Tibial nerve (tissue), 4 donors: ENCODE measurements around the gene COMP. TPM values are rescaled to one million over a fixed set of nuclear protein-coding genes. Genes with fewer than 3 reads are reported as not detected.

Source experiments
- DNase-seq, 2 donors: peaks; one replicate each; pipeline ENCODE4 v3.0.0-alpha.2; 2019; ENCODE audit warnings: low spot score in 2 of 2
- H3K27ac ChIP-seq, 4 donors: fragments of 200-600 bp; sonication (generic) in 3 of 4; one replicate each; pipeline ENCODE4 v1.5.1; 2017 to 2019; ENCODE audit warnings: mild to moderate bottlenecking in 1 of 4
- H3K27me3 ChIP-seq, 2 donors: fragments of 200-600 bp; sonication (generic) in 1 of 2; one replicate each; pipeline versions ENCODE4 v1.5.1 to v1.6.0; 2017 to 2019
- H3K36me3 ChIP-seq, 3 donors: fragments of 200-600 bp; sonication (generic); one replicate each; pipeline ENCODE4 v1.5.1; 2018 to 2019
- H3K4me1 ChIP-seq, 4 donors: fragments of 200-600 bp; sonication (generic) in 3 of 4; one replicate each; pipeline ENCODE4 v1.5.1; 2017 to 2019
- H3K4me3 ChIP-seq, 4 donors: fragments of 200-600 bp; sonication (generic) in 3 of 4; one replicate each; pipeline ENCODE4 v1.5.1; 2017 to 2019; ENCODE audit warnings: mild to moderate bottlenecking in 1 of 4, moderate library complexity in 1 of 4
- H3K9me3 ChIP-seq, 4 donors: fragments of 200-600 bp; sonication (generic) in 3 of 4; one replicate each; pipeline ENCODE4 v1.5.1; 2017 to 2019
- EP300 ChIP-seq, 2 donors: sonication (generic); formaldehyde crosslinking; IDR thresholded peaks; one replicate each; pipeline ENCODE4 v1.6.1; 2017; ENCODE audit warnings: antibody characterized with exemption in 2 of 2, mild to moderate bottlenecking in 1 of 2
- POLR2A ChIP-seq, 2 donors: fragments of 450-650 bp; IDR thresholded peaks; one replicate each; pipeline ENCODE4 v1.6.1; 2017; ENCODE audit warnings: antibody characterized with exemption in 2 of 2, mild to moderate bottlenecking in 2 of 2, moderate library complexity in 2 of 2
- WGBS, 2 donors: methylation state at CpG; one replicate each; pipeline ENCODE4 v1.1.5; 2018; 5-methylcytosine and 5-hydroxymethylcytosine counted together
- total RNA-seq, 4 donors: library from RNA; depleted of rRNA; stranded (reverse); fragments of >200 nt; gene quantifications; one replicate each; pipeline ENCODE4 v1.1.0, GENCODE V29; 2016
- TF ChIP-seq, protein P1 (sequence below), 5 experiments: fragments of 200-600 bp in 3 of 5; fragments of 450-650 bp in 2 of 5; sonication (generic) in 3 of 5; IDR thresholded peaks; one replicate each; pipeline ENCODE4 v1.5.1; 2016 to 2019; ENCODE audit warnings: antibody characterized with exemption in 5 of 5, mild to moderate bottlenecking in 3 of 5, moderate library complexity in 2 of 5

Gene COMP
- total RNA-seq, 4 donors from 2014 or later, result 14.0 to 117 (median 25.3) TPM

DNA sequence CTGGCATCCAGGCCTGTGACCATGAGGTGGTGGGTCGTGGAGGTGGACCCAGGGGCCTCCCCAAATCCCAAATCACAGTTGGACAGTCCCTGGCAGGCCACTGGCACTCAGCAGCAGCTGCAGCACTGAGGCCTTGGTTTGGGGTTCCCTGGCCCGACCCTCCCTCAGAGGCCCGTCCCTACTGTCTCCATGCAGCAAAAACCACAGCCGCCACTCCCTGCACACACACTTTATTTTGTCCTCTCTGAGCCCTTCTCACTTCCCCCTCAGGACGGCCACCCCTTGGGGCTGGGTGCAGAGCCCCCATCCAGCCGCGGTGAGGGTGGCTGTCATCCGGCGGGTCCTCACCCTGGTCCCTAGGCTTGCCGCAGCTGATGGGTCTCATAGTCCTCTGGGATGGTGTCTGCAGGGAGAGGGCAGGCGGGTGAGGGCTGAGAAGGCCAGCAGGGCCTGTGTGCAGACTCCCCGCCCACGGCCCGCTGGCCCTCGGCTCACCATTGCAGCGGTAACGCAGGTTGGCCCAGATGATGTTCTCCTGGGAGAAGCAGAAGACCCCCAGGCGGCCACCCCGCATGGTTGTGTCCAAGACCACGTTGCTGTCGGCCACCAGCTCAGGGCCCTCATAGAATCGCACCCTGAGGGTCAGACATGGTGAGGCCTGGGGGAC lies 8.4 kb downstream of the COMP start:
- peaks cover 3 to 37% of the 10 kb centered on the region in 2 donors for H3K27me3 ChIP-seq
- no peak overlapping the region for H3K27ac ChIP-seq
- DNase-seq, result no peak
- TF ChIP-seq, protein P1, sequence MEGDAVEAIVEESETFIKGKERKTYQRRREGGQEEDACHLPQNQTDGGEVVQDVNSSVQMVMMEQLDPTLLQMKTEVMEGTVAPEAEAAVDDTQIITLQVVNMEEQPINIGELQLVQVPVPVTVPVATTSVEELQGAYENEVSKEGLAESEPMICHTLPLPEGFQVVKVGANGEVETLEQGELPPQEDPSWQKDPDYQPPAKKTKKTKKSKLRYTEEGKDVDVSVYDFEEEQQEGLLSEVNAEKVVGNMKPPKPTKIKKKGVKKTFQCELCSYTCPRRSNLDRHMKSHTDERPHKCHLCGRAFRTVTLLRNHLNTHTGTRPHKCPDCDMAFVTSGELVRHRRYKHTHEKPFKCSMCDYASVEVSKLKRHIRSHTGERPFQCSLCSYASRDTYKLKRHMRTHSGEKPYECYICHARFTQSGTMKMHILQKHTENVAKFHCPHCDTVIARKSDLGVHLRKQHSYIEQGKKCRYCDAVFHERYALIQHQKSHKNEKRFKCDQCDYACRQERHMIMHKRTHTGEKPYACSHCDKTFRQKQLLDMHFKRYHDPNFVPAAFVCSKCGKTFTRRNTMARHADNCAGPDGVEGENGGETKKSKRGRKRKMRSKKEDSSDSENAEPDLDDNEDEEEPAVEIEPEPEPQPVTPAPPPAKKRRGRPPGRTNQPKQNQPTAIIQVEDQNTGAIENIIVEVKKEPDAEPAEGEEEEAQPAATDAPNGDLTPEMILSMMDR (IDR thresholded peaks at IDR 0.05), result no peak
- no peak for TF ChIP-seq POLR2A (IDR thresholded peaks at IDR 0.05)
- TF ChIP-seq EP300 (IDR thresholded peaks at IDR 0.05), result no peak
- peaks cover 0 to 24% (median 5%) of the 10 kb centered on the region in 4 donors for H3K4me1 ChIP-seq
- WGBS, 2 donors, result 78 to 81% methylated on average over 18 to 21 of the region's 22 CpGs
- H3K9me3 ChIP-seq, result no peaks in the 10 kb centered on the region
- peaks cover 0 to 3% (median 0%) of the 10 kb centered on the region in 3 donors for H3K36me3 ChIP-seq
- no peak overlapping the region for H3K4me3 ChIP-seq

DNA sequence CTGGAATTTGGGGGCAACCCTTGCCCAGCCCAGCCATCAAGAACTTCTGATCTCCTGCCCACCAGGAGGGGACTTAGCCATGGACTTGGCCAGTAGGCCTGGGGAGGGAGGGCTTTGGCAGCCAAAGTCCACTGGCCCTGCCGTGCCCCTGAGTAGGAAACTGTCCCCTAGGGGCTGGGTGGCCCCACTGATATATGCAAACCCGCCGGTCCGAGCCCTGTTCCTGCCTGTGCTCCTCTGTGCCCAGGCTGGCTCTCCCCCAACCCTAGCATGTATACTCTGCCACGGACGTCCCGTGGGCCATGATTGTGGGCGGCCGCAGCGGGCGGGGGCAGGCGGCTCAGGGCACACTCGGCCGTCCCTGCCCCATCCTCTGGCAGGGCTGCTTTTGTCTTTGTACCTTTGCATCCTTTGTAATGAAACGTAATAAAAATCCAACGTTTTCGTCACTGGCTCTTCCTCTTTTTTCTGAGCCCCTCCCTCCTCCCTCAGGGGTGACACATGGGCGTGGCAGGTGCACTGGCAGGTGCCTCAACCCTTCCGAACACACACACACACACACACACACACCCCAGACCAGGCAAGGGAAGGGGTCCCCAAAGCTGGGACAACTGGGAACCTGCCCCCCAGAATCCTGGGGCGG lies 9.1 kb downstream of the COMP start:
- H3K9me3 ChIP-seq, result no peaks in the 10 kb centered on the region
- no peak overlapping the region for H3K27ac ChIP-seq
- H3K4me1 ChIP-seq, result peaks cover 0 to 26% (median 5%) of the 10 kb centered on the region in 4 donors
- 61% methylated on average over 19 to 20 of the region's 20 CpGs for WGBS, 2 donors
- H3K4me3 ChIP-seq, result no peak overlapping the region
- TF ChIP-seq EP300 (IDR thresholded peaks at IDR 0.05), result no peak
- TF ChIP-seq POLR2A (IDR thresholded peaks at IDR 0.05), result no peak
- TF ChIP-seq, protein P1 (IDR thresholded peaks at IDR 0.05), result no peak
- H3K36me3 ChIP-seq, result peaks cover 0 to 10% (median 0%) of the 10 kb centered on the region in 3 donors
- H3K27me3 ChIP-seq, result peaks cover 0 to 30% of the 10 kb centered on the region in 2 donors
- no peak for DNase-seq

DNA sequence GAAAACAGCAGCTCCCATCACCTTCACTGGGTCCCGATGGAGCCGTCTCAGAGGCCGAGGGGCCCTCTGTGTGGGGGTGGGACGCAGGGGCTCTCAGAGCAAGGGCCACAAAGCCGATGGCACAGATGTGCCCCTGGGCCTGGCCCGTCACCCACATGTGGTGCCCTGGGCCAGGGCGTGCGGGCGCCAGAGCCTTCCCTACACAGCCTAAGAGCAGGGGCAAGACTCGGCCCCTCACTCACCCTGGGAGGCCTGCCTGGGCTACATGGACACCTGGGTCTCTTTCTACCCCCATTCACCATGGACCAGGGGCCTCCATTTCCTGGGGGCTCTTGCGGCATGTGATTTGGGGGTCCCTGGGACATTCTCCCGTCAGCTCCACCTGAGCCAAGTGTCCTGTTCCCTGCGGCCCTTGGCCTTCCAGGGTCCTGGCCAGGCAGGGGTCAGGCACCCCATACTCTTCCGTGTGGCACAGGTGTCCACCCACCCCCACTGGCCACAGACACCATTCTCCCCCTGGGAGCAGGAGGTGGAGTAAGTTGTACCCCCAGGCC lies 10.0 kb downstream of the COMP start:
- H3K4me1 ChIP-seq, result peaks cover 0 to 26% (median 5%) of the 10 kb centered on the region in 4 donors
- H3K27me3 ChIP-seq, result peaks cover 0 to 22% of the 10 kb centered on the region in 2 donors
- 89 to 95% methylated on average over 5 to 8 of the region's 14 CpGs for WGBS, 2 donors
- H3K4me3 ChIP-seq, result no peak overlapping the region
- H3K36me3 ChIP-seq, result peaks cover 0 to 17% (median 0%) of the 10 kb centered on the region in 3 donors
- DNase-seq, result no peak
- TF ChIP-seq EP300 (IDR thresholded peaks at IDR 0.05) (no peak), POLR2A (IDR thresholded peaks at IDR 0.05) (no peak)
- TF ChIP-seq, protein P1 (IDR thresholded peaks at IDR 0.05), result no peak
- H3K9me3 ChIP-seq, result no peaks in the 10 kb centered on the region
- no peak overlapping the region for H3K27ac ChIP-seq

DNA sequence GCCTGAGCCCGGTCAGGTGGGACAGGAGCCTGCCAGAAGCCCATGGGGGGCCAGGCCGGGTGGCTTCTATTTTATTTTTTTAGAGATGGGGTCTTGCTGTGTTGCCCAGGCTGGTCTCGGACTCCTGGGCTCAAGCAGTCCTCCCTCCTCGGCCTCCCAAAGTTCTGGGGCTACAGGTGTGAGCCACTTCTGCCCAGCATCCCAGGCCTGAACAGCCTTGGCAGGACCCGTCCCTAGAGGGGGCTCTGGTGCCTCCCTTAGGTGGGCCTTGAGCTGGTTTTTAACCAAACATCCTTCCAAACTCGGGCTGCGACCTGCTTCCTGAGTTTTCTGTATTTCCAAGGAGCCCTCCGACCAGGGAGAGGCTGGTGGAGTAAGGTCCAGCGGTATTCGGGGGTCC lies 10.5 kb downstream of the COMP start:
- Histone ChIP-seq H3K4me1 (peaks cover 0 to 21% (median 4%) of the 10 kb centered on the region in 4 donors), H3K36me3 (peaks cover 0 to 22% (median 0%) of the 10 kb centered on the region in 3 donors), H3K27ac (no peak overlapping the region), H3K4me3 (no peak overlapping the region), H3K27me3 (peaks cover 0 to 17% of the 10 kb centered on the region in 2 donors), H3K9me3 (no peaks in the 10 kb centered on the region)
- DNase-seq, result no peak
- TF ChIP-seq, protein P1 (IDR thresholded peaks at IDR 0.05), result no peak
- no peak for TF ChIP-seq EP300 (IDR thresholded peaks at IDR 0.05)
- TF ChIP-seq POLR2A (IDR thresholded peaks at IDR 0.05), result no peak
- 76 to 77% methylated on average over 9 to 10 of the region's 10 CpGs for WGBS, 2 donors

DNA sequence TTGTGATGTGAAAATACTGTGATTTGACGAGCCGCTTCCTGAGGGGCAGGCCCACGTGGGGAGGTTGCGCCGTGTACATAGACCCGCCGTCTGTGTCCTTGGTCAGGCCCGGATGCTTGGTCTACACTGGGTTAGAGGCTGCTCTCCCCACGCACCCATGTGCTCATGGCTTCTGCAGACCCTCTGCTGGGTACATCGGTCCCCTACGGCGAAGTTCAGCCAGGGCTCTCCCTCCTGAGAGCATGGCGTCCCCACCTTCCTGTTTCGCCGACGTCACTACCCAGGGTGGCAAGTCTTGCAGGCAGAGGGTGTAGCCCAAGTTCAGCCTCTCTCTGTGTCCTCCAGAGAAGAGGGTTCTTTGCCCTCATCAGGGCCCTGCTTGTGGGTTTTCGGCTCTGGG lies 11.0 kb downstream of the COMP start:
- H3K36me3 ChIP-seq, result peaks cover 0 to 28% (median 0%) of the 10 kb centered on the region in 3 donors
- peaks cover 0 to 12% of the 10 kb centered on the region in 2 donors for H3K27me3 ChIP-seq
- H3K4me3 ChIP-seq, result no peak overlapping the region
- H3K27ac ChIP-seq, result no peak overlapping the region
- peaks cover 0 to 15% (median 2%) of the 10 kb centered on the region in 4 donors for H3K4me1 ChIP-seq
- no peak for TF ChIP-seq POLR2A (IDR thresholded peaks at IDR 0.05)
- no peak for TF ChIP-seq EP300 (IDR thresholded peaks at IDR 0.05)
- TF ChIP-seq, protein P1 (IDR thresholded peaks at IDR 0.05), result no peak
- WGBS, 2 donors, result 84 to 87% methylated on average over 16 to 17 of the region's 17 CpGs
- DNase-seq, result no peak
- no peaks in the 10 kb centered on the region for H3K9me3 ChIP-seq
